ENCODE results near the gene ZNF280A.
"Not testable (repeated sequence)": the region's sequence is repeated elsewhere in the genome, so short reads cannot be mapped to it uniquely, and the experiment has no call there.

ZNF280A gene

GRCh38 chr22:22510833-22511232 lies 9.2 kb downstream of the ZNF280A start:
- Histone ChIP-seq H3K27me3 (ENCODE audit: control insufficient read depth, insufficient read depth, low read length) (peaks cover 40% of the 10 kb centered on the region), H3K36me3 (ENCODE audit: control insufficient read depth, insufficient read depth, low read length) (peaks cover 11% of the 10 kb centered on the region), H3K9me3 (ENCODE audit: control insufficient read depth, insufficient read depth, low read length) (peaks cover 12% of the 10 kb centered on the region)
- H3K27ac ChIP-seq (ENCODE audit: low read depth, low read length); H3K4me3 ChIP-seq (ENCODE audit: low read depth, low read length); H3K9ac ChIP-seq (ENCODE audit: low read depth, low read length); H3K4me1 ChIP-seq (ENCODE audit: control insufficient read depth, insufficient read depth, low read length): not testable (repeated sequence)

GRCh38 chr22:22509912-22510311 lies 10.2 kb downstream of the ZNF280A start:
- Histone ChIP-seq H3K27me3 (ENCODE audit: control insufficient read depth, insufficient read depth, low read length) (peaks cover 31% of the 10 kb centered on the region), H3K9me3 (ENCODE audit: control insufficient read depth, insufficient read depth, low read length) (peaks cover 12% of the 10 kb centered on the region), H3K36me3 (ENCODE audit: control insufficient read depth, insufficient read depth, low read length) (peaks cover 16% of the 10 kb centered on the region)
- H3K4me3 ChIP-seq (ENCODE audit: low read depth, low read length); H3K9ac ChIP-seq (ENCODE audit: low read depth, low read length); H3K4me1 ChIP-seq (ENCODE audit: control insufficient read depth, insufficient read depth, low read length); H3K27ac ChIP-seq (ENCODE audit: low read depth, low read length): not testable (repeated sequence)

GRCh38 chr22:22508274-22509176 lies 11.5 kb downstream of the ZNF280A start, which contains the start of gene ZNF280B:
TSS of gene ZNF280B (minus strand) at chr22:22508742. CDS start at chr22:22489398, 19,344 bp downstream.
- Histone ChIP-seq H3K9ac (ENCODE audit: low read depth, low read length) (peak within 1 kb of the TSS; percentile 82), H3K27ac (ENCODE audit: low read depth, low read length) (no peak within 1 kb of the TSS), H3K4me3 (ENCODE audit: low read depth, low read length) (peak within 1 kb of the TSS; percentile 98), H3K36me3 (ENCODE audit: control insufficient read depth, insufficient read depth, low read length) (peaks cover 30% of the 10 kb centered on the region), H3K4me1 (ENCODE audit: control insufficient read depth, insufficient read depth, low read length) (no peaks in the 10 kb centered on the region), H3K9me3 (ENCODE audit: control insufficient read depth, insufficient read depth, low read length) (peaks cover 12% of the 10 kb centered on the region), H3K27me3 (ENCODE audit: control insufficient read depth, insufficient read depth, low read length) (peaks cover 19% of the 10 kb centered on the region; the same call in 1 of the 2 replicates)

- Histone ChIP-seq H3K27me3 (ENCODE audit: control insufficient read depth, insufficient read depth, low read length) (peaks cover 14% of the 10 kb centered on the region; the same call in 1 of the 2 replicates), H3K9ac (ENCODE audit: low read depth, low read length) (peak overlapping the region; percentile 82), H3K4me1 (ENCODE audit: control insufficient read depth, insufficient read depth, low read length) (no peaks in the 10 kb centered on the region), H3K27ac (ENCODE audit: low read depth, low read length) (no peak overlapping the region), H3K36me3 (ENCODE audit: control insufficient read depth, insufficient read depth, low read length) (peaks cover 37% of the 10 kb centered on the region), H3K9me3 (ENCODE audit: control insufficient read depth, insufficient read depth, low read length) (peaks cover 12% of the 10 kb centered on the region), H3K4me3 (ENCODE audit: low read depth, low read length) (peak overlapping the region; percentile 98)
These were observed 12.3 kb downstream of the ZNF280A start for GRCh38 chr22:22507743-22508273.

- Histone ChIP-seq H3K9me3 (ENCODE audit: control insufficient read depth, insufficient read depth, low read length) (peaks cover 12% of the 10 kb centered on the region), H3K27ac (ENCODE audit: low read depth, low read length) (no peak overlapping the region), H3K4me3 (ENCODE audit: low read depth, low read length) (no peak overlapping the region), H3K36me3 (ENCODE audit: control insufficient read depth, insufficient read depth, low read length) (peaks cover 47% of the 10 kb centered on the region), H3K4me1 (ENCODE audit: control insufficient read depth, insufficient read depth, low read length) (no peaks in the 10 kb centered on the region), H3K9ac (ENCODE audit: low read depth, low read length) (no peak overlapping the region), H3K27me3 (ENCODE audit: control insufficient read depth, insufficient read depth, low read length) (peaks cover 4% of the 10 kb centered on the region; the same call in 1 of the 2 replicates)
These were observed 13.3 kb downstream of the ZNF280A start for GRCh38 chr22:22506736-22507135.

GRCh38 chr22:22498267-22498666 lies 21.8 kb downstream of the ZNF280A start:
- no peak overlapping the region for H3K4me3 ChIP-seq (ENCODE audit: low read depth, low read length)
- H3K27me3 ChIP-seq (ENCODE audit: control insufficient read depth, insufficient read depth, low read length): no peaks in the 10 kb centered on the region
- no peaks in the 10 kb centered on the region for H3K9me3 ChIP-seq (ENCODE audit: control insufficient read depth, insufficient read depth, low read length)
- no peaks in the 10 kb centered on the region for H3K4me1 ChIP-seq (ENCODE audit: control insufficient read depth, insufficient read depth, low read length)
- peaks cover 30% of the 10 kb centered on the region for H3K36me3 ChIP-seq (ENCODE audit: control insufficient read depth, insufficient read depth, low read length)
- no peak overlapping the region for H3K9ac ChIP-seq (ENCODE audit: low read depth, low read length)
- no peak overlapping the region for H3K27ac ChIP-seq (ENCODE audit: low read depth, low read length)

- not testable (repeated sequence) for H3K27me3 ChIP-seq (ENCODE audit: control insufficient read depth, insufficient read depth, low read length); H3K9ac ChIP-seq (ENCODE audit: low read depth, low read length); H3K27ac ChIP-seq (ENCODE audit: low read depth, low read length); H3K4me3 ChIP-seq (ENCODE audit: low read depth, low read length); H3K9me3 ChIP-seq (ENCODE audit: control insufficient read depth, insufficient read depth, low read length); H3K4me1 ChIP-seq (ENCODE audit: control insufficient read depth, insufficient read depth, low read length)
- peaks cover 64% of the 10 kb centered on the region for H3K36me3 ChIP-seq (ENCODE audit: control insufficient read depth, insufficient read depth, low read length)
These were observed 28.5 kb downstream of the ZNF280A start for GRCh38 chr22:22491589-22491988.

GRCh38 chr22:22488736-22489135 lies 31.3 kb downstream of the ZNF280A start:
- no peaks in the 10 kb centered on the region for H3K9me3 ChIP-seq (ENCODE audit: control insufficient read depth, insufficient read depth, low read length)
- H3K36me3 ChIP-seq (ENCODE audit: control insufficient read depth, insufficient read depth, low read length): peaks cover 68% of the 10 kb centered on the region
- H3K4me3 ChIP-seq (ENCODE audit: low read depth, low read length): no peak overlapping the region
- no peaks in the 10 kb centered on the region for H3K27me3 ChIP-seq (ENCODE audit: control insufficient read depth, insufficient read depth, low read length)
- H3K9ac ChIP-seq (ENCODE audit: low read depth, low read length): no peak overlapping the region
- H3K27ac ChIP-seq (ENCODE audit: low read depth, low read length): no peak overlapping the region
- no peaks in the 10 kb centered on the region for H3K4me1 ChIP-seq (ENCODE audit: control insufficient read depth, insufficient read depth, low read length)

GRCh38 chr22:22487869-22488597 lies 32.0 kb downstream of the ZNF280A start:
- no peak overlapping the region for H3K4me3 ChIP-seq (ENCODE audit: low read depth, low read length)
- H3K9ac ChIP-seq (ENCODE audit: low read depth, low read length): no peak overlapping the region
- H3K36me3 ChIP-seq (ENCODE audit: control insufficient read depth, insufficient read depth, low read length): peaks cover 62% of the 10 kb centered on the region
- H3K4me1 ChIP-seq (ENCODE audit: control insufficient read depth, insufficient read depth, low read length): no peaks in the 10 kb centered on the region
- H3K27ac ChIP-seq (ENCODE audit: low read depth, low read length): no peak overlapping the region
- no peaks in the 10 kb centered on the region for H3K9me3 ChIP-seq (ENCODE audit: control insufficient read depth, insufficient read depth, low read length)
- no peaks in the 10 kb centered on the region for H3K27me3 ChIP-seq (ENCODE audit: control insufficient read depth, insufficient read depth, low read length)

- Histone ChIP-seq H3K4me3 (ENCODE audit: low read depth, low read length) (no peak overlapping the region), H3K27ac (ENCODE audit: low read depth, low read length) (no peak overlapping the region), H3K36me3 (ENCODE audit: control insufficient read depth, insufficient read depth, low read length) (peaks cover 56% of the 10 kb centered on the region), H3K4me1 (ENCODE audit: control insufficient read depth, insufficient read depth, low read length) (no peaks in the 10 kb centered on the region), H3K27me3 (ENCODE audit: control insufficient read depth, insufficient read depth, low read length) (no peaks in the 10 kb centered on the region), H3K9me3 (ENCODE audit: control insufficient read depth, insufficient read depth, low read length) (no peaks in the 10 kb centered on the region), H3K9ac (ENCODE audit: low read depth, low read length) (no peak overlapping the region)
These were observed 33.0 kb downstream of the ZNF280A start for GRCh38 chr22:22487059-22487458.

All from HUES48 (cell line).